ENCODE data around the gene RAI1.

The RAI1 gene

GRCh38 chr17:17820463-17821158 lies 139.4 kb downstream of the RAI1 start:
- no peak for DNase-seq

GRCh38 chr17:17822189-17822588 lies 140.9 kb downstream of the RAI1 start:
- no peak for DNase-seq

- DNase-seq = no peak
Observed at GRCh38 chr17:17822616-17823015, 141.4 kb downstream of the RAI1 start.

GRCh38 chr17:17823433-17824118 lies 142.3 kb downstream of the RAI1 start:
- peak; percentile 71 for DNase-seq

- DNase-seq = no peak
Observed at GRCh38 chr17:17824119-17824782, 143.0 kb downstream of the RAI1 start.

GRCh38 chr17:17824783-17825614 lies 143.7 kb downstream of the RAI1 start:
- DNase-seq = no peak

GRCh38 chr17:17826342-17826713 lies 145.1 kb downstream of the RAI1 start:
- no peak for DNase-seq

- no peak for DNase-seq
Observed at GRCh38 chr17:17826942-17827785, 145.9 kb downstream of the RAI1 start.

GRCh38 chr17:17827826-17828621 lies 146.8 kb downstream of the RAI1 start:
- no peak for DNase-seq

- no peak for DNase-seq
Observed at GRCh38 chr17:17830269-17830567, 149.0 kb downstream of the RAI1 start.

GRCh38 chr17:17830740-17831207 lies 149.5 kb downstream of the RAI1 start:
- DNase-seq = no peak

- no peak for DNase-seq
Observed at GRCh38 chr17:17831208-17832031, 150.2 kb downstream of the RAI1 start.

GRCh38 chr17:17832032-17832363 lies 150.7 kb downstream of the RAI1 start:
- no peak for DNase-seq

GRCh38 chr17:17833658-17834357 lies 152.6 kb downstream of the RAI1 start:
- no peak for DNase-seq

GRCh38 chr17:17834974-17835373 lies 153.7 kb downstream of the RAI1 start:
- DNase-seq = no peak

- DNase-seq = no peak
Observed at GRCh38 chr17:17835415-17836249, 154.4 kb downstream of the RAI1 start.

- DNase-seq = peak; percentile 98
Observed at GRCh38 chr17:17836250-17836817, 155.1 kb downstream of the RAI1 start.

GRCh38 chr17:17836818-17837379 lies 155.6 kb downstream of the RAI1 start, which contains the start of gene SREBF1:
TSS of gene SREBF1 (minus strand) at chr17:17836986. CDS start at chr17:17836817, 169 bp downstream.
- peak; percentile 68 for DNase-seq

Measured in activated CD8-positive, alpha-beta memory T cell treated with anti-CD3 and anti-CD28 coated beads, Interleukin-2, amount 50 U/mL, for 4 hours (primary cell).